ENCODE results near the gene EXPH5.
"Not testable (repeated sequence)": the region's sequence is repeated elsewhere in the genome, so short reads cannot be mapped to it uniquely, and the experiment has no call there.

The EXPH5 gene, protein sequence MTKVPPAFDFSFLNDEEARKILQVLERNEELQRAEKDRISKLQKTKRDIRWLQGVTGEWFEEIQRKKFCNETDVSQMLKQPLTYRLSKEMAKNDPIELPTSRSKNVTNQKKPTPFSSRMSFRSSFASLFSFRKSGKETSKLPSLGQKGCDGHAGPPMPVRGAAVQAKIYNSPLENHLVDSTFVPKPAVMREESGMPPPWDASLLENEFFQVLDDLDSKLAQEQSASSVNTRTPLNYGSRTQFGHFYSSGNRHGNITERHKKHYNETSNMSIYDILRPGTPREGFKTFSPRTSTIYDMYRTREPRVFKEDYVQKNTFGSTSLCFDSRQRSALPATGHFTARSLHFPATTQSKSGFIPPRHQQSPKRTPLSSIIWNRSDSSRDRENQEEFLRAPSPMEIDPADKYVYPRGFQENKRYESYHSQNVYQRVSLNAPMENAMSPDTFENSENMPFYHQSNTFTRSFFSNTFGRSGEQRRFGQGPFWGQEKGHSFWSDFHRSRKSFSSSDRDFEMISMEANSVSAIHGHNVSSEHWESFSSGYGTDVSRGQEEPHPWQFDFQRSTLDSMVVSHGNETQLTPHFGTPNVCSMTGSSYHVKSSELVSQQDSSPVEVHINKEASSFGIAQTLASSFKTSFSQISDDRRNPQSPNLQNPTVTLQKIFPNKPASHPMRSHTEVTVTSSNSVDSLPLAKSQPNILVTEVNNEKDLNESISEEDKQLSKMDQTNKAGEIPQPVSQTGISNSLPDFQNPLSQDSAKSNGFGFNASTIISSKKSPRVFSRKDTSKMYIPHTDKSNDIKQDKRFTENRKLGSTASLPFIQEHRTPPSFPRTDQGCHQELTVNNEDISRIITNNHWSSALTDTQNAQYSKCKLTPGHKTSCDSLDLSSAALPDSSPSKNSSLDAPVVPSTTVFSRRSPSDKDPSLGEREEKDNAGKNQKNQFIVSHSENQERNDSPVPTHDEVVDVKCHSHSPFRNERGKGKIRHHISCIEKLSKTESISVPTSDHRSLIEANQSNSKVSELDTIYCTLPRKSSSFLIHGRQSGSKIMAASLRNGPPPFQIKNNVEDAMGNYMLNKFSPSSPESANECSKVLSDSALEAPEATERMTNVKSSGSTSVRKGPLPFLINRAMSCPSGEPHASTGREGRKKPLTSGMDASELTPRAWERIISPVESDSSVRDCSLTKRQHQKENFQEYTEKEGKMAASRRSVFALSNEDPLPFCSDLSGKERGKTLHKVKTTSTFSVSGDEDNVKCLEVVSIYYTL (N-terminal part only)

DNA sequence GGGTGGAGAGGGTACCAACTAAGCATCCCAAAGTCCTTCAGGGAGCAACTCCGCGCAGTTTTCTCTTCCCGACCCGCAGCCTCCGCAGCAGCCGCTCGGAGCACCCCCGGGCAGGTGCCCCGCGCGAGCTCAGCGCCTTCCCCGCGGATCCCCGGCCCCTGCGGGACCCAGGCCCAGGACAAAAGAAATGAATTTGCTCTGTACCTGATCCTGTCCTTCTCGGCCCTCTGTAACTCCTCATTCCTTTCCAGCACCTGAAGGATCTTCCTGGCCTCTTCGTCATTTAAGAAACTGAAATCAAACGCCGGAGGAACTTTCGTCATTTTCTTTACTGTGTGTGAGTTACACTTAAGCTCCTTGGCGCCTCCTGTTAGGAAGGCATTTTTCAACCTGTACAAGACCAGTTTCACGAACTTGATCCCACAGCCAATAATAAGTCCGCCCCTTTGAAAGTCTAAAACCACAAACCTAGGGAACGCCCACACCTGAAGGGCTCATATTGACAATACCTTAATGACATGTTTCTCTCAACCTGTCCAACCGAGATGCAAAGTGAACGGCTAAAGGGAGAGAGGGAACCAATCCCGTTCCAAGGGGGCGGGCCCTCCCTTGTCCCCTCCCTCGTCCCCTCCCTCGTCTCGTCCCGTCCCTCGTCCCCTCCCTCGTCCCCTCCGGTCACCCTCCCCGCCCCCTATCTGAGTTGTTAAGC, at the start of gene EXPH5:
EXPH5 (minus strand) TSS at position 555 of the 709 bp plus-strand sequence; CDS start at position 323, 232 bp downstream.
- peak; percentile 91 for DNase-seq

DNA sequence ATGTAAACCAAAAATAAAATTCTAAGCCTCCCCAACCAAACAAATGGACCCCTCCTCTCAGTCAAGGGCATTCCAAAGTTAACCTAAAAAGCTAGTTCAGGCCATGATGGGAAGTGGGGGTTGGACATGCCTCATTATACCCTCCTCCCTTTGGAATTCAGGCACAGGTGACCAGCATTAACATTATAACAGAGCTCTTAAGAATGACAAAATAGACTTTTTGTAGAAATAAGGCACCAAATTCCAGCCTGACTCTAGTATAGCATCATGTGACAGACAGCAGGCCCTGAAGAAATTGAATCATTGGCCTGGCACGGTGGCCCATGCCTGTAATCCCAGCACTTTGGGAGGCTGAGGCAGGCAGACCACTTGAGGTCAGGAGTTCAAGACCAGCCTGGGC, 48.2 kb upstream of the EXPH5 start:
- not testable (repeated sequence) for DNase-seq

DNA sequence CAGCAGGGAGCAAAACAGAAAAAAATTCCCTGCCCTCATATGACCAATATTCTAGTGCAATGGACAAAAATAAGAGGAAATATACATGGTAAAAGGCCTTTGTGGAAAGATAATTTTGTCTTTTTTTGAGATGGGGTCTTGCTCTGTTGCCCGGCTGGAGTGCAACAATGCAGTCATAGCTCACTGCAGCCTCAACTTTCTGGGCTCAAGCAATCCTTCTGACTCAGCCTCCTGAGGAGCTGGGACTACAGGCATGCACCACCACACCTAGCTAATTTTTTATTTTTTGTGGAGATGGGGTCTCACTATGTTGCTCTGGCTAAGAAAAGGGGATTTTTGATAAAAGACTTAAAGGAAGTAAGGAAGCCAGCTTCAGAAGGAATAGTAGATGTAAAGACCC, 45.6 kb upstream of the EXPH5 start:
- no peak for DNase-seq

DNA sequence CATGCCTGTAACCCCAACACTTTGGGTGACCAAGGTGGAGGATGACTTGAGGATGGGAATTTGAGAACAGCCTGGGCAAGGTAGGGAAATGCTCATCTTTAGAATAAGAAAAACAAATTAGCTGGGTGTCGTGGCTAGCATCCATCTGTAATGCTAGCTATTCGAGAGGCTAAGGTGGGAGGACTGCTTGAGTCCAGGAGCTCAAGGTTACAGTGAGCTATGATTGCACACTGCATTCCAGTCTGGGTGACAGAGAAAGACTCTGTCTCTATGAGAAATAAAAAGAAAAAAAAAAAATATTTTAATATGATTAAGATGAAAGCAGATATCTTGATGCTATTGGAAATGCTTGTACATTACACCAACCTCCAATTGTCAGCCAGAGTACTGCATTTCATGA, 42.7 kb upstream of the EXPH5 start:
- DNase-seq = no peak

DNA sequence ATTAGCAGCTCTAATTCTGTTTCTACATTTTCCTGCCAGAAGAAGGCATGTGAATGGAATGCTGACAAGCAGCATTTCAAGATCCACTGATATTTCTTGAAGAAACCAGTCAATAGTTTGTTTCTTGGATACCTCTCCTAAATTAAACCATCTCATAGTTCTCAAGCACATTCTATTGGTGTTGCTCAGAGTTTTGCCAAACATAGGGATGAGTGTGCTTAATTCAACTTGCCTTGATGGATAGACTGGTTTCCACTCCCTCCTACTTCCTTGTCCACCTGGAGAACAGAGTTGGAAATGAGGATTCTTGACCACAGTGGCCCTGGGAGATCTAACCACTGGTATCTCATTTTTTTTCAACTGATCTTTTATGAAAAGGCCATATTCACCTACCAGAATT, 41.5 kb upstream of the EXPH5 start:
- DNase-seq = no peak

DNA sequence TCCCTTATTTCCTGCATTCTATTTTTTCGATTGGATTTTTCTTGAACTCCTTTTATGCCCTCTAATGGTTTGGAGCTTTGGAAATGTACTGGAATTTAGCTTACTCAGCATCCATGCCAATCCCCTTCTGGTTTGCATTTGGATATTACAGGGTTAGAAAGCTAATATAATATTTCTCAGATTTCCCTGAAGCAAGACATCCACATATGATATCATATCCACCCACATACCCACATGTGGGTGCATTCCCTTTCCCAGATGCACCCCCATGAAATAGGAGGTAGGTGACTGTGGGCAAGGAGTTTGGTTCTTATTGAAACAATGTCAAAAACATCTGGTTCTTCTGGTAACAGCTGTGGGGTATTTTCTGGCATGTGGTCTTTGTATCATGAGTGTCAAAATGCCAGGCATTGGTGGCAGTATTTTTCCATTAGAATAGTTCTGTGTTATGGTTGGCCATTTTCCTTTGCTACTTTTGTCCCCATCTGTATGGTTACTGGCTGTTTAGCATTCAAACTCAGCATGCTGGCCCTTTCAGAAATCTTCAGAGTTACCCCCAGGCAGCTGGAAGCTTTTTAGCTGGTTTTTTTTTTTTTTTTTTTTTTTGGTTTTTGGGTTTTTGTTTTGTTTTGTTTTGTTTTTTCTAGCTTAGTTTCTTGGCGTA, 38.6 kb upstream of the EXPH5 start:
- DNase-seq = peak; percentile 6

DNA sequence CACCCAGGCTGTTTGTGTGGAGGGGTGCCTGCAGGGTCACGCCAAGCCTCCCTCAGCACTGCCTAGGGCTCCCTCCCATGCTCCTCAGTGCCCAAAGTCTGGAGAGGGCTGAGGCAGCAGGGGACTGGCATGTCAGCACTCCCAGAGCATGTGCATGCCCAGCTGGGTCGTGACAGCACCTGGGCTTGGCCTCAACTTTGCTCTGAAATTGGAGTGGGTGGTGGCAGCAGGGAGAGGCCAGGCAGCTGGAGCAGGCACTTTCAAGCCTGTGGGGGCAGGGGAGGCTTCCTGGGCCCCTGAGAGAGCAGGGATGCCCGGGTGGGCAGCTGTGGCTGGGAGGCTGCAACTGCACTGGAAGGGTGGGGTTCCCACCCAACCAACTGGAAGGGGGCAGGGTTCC, 35.7 kb upstream of the EXPH5 start:
- no peak for DNase-seq

- DNase-seq = no peak
Observed at GRCh38 chr11:108628812-108629211, 35.2 kb upstream of the EXPH5 start.

DNA sequence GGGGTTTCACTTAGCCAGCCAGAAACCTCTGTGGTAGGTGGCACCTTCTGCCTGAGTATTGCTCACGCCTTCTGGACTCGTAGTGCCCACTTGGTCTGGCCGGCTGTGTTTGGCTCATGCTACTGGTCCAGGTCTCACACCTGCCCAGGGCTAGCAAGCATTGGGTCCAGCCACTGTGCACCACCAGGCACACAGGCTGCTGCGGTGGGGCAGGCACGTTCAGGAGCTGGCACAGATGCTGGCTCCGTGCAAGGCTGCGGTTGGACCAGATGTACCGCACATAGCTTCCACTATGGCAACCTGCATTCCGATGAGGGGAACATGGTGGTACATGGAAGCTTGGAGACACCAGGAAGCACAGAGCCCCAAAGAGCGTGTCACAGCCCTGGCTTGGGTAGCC, 34.8 kb upstream of the EXPH5 start:
- DNase-seq = no peak

DNA sequence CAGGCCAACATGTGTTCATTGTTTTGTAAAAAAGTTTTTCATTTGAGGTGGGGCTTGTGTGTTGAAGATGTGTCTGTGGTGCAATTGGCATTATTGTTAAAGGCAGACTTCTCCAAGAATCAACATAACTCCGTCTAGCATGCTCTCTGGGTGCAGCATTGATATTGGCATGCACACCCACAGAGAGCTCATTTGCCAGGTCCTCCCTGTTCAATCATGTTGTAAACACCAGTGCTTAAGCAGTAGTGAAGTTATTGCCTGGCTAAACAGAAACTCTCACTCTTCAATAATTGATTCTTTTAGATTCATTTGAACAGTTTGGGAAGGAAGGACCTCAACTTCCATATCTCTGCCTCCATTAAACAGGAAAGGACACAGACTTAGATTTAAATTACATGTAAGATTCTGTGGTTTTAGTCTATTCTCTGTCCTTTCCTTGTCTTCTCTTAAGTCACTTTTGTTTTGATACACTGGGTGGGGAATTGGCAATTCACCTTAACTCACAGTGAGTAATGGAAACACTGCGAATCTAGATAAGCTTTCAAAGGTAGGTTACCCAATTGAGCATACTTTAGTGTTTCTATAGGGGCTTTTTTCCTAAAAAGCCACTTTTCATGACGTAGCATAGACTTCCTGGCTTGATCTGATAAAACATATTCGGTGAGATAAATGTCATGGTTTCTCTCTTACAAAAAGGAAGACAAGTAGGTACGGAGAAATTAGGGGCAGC, 30.8 kb upstream of the EXPH5 start:
- DNase-seq = no peak

GRCh38 chr11:108622341-108622740, 28.8 kb upstream of the EXPH5 start:
- no peak for DNase-seq

GRCh38 chr11:108620958-108621772, 27.6 kb upstream of the EXPH5 start:
- no peak for DNase-seq

- no peak for DNase-seq
Observed at GRCh38 chr11:108618529-108618928, 25.0 kb upstream of the EXPH5 start.

- DNase-seq = no peak
Observed at GRCh38 chr11:108617055-108617454, 23.5 kb upstream of the EXPH5 start.

DNA sequence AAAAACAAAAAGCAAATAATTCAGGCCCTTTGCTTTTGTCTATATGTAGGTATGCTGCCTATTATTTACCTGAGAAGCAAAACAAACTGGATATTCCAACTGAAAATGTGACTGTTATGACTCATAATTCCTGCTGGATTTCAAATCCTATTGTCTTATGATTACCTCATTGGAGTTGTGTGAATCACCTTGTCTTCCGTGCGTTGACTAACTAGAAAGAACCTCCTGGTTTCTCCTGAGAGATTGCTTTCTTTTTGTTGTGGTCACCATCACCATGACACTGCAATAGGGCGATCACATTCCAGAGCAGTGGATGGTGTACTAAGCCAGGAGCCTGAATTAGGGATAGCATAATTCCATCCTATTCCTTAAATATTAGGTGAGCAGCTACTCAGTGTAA, 23.0 kb upstream of the EXPH5 start:
- DNase-seq = no peak

DNA sequence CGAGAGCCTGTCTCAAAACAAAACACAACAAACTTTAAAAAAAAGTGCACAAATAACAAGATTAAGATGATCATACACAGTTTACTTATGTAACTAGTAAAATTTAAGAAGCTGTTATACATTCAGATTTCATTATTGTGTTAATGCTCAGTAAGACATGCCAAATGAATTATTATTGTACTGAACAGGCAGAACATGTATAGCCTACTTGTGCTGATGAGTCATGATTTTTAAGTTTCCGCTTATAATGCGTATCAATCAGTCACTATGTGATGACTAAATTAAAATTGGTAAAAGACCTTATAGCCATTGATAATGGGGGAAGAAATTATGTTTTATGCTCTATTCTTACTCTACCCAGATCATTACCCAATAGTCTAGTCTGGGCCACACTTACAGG, 20.5 kb upstream of the EXPH5 start:
- DNase-seq = no peak

DNA sequence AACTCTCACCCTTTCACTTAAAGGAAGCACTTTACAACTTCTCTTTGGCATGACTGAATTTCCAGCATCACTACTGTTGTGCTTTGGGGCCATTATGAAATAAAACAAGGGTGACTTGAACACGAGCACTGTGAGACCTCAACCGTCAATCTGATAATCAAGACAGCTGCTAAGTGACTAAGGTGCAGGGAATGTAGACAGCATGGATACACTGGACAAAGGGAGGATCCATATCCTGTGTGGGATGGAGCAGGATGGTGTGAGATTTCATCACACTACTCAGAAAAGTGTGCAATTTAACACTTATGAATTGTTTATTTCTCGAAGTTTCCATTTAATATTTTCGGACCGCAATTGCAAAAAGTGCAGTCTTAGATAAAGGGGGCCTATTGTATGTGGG, 16.1 kb upstream of the EXPH5 start:
- DNase-seq = no peak

- DNase-seq = no peak
Observed at GRCh38 chr11:108608548-108608947, 15.0 kb upstream of the EXPH5 start.

GRCh38 chr11:108606495-108607160, 13.1 kb upstream of the EXPH5 start:
- no peak for DNase-seq

DNA sequence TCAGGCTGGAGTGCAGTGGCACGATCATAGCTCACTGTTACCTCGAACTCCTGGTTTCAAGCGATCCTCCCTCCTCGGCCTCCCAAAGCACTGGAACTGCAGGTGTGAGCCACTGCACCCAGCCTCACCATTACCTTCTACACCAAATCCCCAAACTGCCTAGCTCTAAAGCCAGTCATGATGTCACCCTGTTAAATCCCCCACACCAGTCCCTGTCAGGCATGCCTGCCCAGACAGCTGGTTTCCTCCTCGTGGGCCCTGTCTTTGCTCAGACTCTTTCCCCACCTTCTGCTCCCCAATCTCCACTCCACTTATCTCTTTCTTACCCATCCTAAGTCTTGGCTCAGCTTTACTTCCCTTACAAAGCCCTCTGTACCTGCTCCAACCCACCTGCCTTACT, 12.5 kb upstream of the EXPH5 start:
- no peak for DNase-seq

All from eye (tissue), 1 donor.